BE2C (cell line): ENCODE data around the gene NKX3-2.
"Not testable (repeated sequence)": the region's sequence is repeated elsewhere in the genome, so short reads cannot be mapped to it uniquely, and the experiment has no call there.

Experiments
- DNase-seq: peaks from one replicate; pipeline ENCODE4 v3.0.0-alpha.2; 2020
- H3K27me3 ChIP-seq: fragments of 250-450 bp; sonication (Bioruptor Pico); 2 replicates; pipeline ENCODE4 v1.5.1; 2020; ENCODE audit warnings: mild to moderate bottlenecking
- H3K36me3 ChIP-seq: fragments of 250-450 bp; sonication (Bioruptor Pico); 2 replicates; pipeline ENCODE4 v1.5.1; 2020; ENCODE audit warnings: mild to moderate bottlenecking
- H3K4me1 ChIP-seq: fragments of 250-450 bp; sonication (Bioruptor Pico); 2 replicates; pipeline ENCODE4 v1.5.1; 2020
- H3K4me3 ChIP-seq: 2 replicates; pipeline ENCODE4 v1.5.1; 2011; ENCODE audit warnings: low read depth, low read length
- H3K9me3 ChIP-seq: fragments of 250-450 bp; sonication (Bioruptor Pico); 2 replicates; pipeline ENCODE4 v1.5.1; 2020
- TF ChIP-seq, protein P1 (sequence below): IDR thresholded peaks from 2 replicates; pipeline ENCODE4 v1.5.1; 2012; ENCODE audit warnings: mild to moderate bottlenecking, low read depth, low read length

Gene NKX3-2

DNA sequence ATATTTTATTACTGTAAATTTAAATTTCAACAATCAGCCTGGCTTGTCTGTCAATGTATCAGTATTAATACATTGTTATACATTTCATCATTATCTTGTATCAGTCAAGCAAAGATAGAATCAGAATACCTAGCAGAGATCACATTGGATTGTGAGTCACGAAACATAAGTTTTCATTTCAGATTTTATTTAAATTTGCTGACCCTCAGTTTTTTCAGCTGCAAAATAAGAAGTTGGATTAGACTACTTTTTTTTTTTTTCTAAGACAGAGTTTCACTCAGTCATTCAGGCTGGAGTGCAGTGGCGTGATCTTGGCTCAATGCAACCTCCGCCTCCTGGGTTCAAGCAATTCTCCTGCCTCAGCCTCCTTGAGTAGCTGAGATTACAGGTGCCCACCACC, 33.4 kb upstream of the NKX3-2 start:
- TF ChIP-seq, protein P1, sequence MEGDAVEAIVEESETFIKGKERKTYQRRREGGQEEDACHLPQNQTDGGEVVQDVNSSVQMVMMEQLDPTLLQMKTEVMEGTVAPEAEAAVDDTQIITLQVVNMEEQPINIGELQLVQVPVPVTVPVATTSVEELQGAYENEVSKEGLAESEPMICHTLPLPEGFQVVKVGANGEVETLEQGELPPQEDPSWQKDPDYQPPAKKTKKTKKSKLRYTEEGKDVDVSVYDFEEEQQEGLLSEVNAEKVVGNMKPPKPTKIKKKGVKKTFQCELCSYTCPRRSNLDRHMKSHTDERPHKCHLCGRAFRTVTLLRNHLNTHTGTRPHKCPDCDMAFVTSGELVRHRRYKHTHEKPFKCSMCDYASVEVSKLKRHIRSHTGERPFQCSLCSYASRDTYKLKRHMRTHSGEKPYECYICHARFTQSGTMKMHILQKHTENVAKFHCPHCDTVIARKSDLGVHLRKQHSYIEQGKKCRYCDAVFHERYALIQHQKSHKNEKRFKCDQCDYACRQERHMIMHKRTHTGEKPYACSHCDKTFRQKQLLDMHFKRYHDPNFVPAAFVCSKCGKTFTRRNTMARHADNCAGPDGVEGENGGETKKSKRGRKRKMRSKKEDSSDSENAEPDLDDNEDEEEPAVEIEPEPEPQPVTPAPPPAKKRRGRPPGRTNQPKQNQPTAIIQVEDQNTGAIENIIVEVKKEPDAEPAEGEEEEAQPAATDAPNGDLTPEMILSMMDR = no peak
- no peak overlapping the region for H3K4me3 ChIP-seq
- H3K36me3 ChIP-seq = peaks cover 30% of the 10 kb centered on the region
- no peaks in the 10 kb centered on the region for H3K9me3 ChIP-seq
- DNase-seq = no peak
- H3K4me1 ChIP-seq = no peaks in the 10 kb centered on the region
- no peaks in the 10 kb centered on the region for H3K27me3 ChIP-seq

DNA sequence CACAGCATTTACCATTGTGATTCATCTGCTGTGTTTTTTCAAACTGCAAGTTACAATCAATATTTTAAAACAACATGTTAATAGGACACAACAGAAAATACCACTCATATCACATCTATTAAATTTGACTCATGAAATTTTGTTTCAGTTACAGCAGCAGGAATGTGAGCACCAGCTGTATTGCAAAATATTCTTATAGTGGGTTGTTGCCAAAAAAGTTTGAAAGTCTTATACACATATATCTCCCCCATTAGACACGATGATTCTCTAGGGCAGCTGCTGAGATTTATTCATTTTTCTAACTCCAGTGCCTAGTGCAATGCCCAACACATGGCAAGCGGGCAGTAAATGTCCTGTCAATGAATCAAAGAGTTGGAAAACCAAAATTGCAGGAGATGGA, 26.6 kb upstream of the NKX3-2 start:
- no peaks in the 10 kb centered on the region for H3K27me3 ChIP-seq
- TF ChIP-seq, protein P1 = no peak
- H3K4me3 ChIP-seq = no peak overlapping the region
- H3K9me3 ChIP-seq = no peaks in the 10 kb centered on the region
- H3K4me1 ChIP-seq = no peaks in the 10 kb centered on the region
- peaks cover 21% of the 10 kb centered on the region for H3K36me3 ChIP-seq
- no peak for DNase-seq

DNA sequence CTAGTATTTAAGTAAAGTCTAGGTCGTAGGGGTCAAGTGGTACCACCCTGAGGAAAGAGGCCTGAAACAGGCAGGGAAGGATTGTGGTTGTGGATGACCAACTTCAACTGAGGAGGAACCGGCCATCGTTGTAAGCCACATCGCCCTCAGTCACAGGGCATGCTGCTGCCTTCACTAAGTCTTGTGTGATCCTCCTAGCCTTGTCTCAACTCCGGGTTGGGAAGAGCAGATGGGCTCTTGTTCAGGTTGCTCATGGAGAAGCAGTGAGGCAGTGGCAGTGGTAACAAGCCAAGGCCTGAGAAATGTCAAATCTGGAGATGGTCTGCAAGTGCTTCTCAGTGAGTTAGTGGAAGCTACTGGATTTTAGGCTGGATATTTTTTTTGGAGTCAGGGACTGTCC, 22.8 kb upstream of the NKX3-2 start:
- Histone ChIP-seq H3K9me3 (no peaks in the 10 kb centered on the region), H3K4me1 (no peaks in the 10 kb centered on the region), H3K36me3 (peaks cover 18% of the 10 kb centered on the region), H3K27me3 (no peaks in the 10 kb centered on the region), H3K4me3 (no peak overlapping the region)
- TF ChIP-seq, protein P1 = no peak
- DNase-seq = no peak

DNA sequence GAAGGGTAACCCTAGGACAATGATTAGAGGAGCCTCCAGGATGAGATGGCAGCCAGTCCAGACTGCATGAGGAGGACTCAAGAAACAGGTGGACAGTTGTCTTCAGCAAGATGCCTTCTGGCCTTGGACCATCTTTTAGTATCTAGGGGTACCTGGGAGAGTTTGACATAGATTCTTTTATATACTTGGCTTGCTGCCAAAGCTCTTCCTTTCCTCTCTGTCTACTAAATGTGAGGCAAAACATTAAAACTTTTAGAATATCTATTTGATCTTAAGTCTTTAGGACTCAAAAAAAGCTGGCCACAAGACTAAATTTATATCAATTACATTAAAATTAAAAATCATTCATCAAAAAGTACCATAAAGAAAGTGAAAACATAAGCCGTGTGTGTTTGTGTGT, 18.6 kb upstream of the NKX3-2 start:
- no peak overlapping the region for H3K4me3 ChIP-seq
- no peaks in the 10 kb centered on the region; the same call in 1 of the 2 replicates for H3K36me3 ChIP-seq
- no peaks in the 10 kb centered on the region for H3K27me3 ChIP-seq
- TF ChIP-seq, protein P1 = no peak
- H3K4me1 ChIP-seq = no peaks in the 10 kb centered on the region
- H3K9me3 ChIP-seq = no peaks in the 10 kb centered on the region
- DNase-seq = no peak

DNA sequence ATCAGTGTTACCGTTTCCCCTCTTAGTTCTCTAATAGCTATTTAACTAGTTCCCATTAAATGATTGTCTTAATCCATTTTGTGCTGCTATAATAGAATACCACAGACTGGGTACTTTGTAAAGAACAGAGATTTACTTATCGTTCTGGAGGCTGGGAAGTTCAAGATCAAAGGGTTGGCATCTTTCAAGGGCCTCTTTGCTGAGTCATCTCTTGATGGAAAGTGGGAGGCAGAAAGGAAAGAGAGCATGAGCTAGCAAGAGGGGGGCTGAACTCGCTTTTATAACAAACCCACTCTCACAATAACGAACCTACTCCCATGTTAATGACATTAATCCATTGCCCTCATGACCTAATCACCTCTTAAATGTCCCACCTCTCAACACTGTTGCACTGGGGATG, 17.4 kb upstream of the NKX3-2 start:
- Histone ChIP-seq H3K4me3 (no peak overlapping the region), H3K27me3 (no peaks in the 10 kb centered on the region), H3K36me3 (no peaks in the 10 kb centered on the region), H3K4me1 (no peaks in the 10 kb centered on the region), H3K9me3 (no peaks in the 10 kb centered on the region)
- TF ChIP-seq, protein P1 = no peak
- no peak for DNase-seq

DNA sequence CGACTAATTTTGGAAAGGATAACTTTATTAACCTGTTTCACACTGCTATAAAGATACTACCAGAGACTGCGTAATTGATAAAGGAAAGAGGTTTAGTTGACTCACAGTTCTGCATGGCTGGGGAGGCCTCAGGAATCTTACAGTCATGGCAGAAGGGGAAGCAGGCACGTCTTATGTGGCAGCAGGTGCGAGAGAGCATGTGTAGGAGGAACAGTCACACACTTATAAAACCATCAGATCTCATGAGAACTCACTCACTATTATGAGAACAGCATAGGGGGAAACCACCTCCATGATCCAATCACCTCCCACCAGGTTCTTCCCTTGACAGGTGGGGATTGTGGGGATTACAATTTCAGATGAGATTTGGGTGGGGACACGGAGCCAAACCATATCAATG, 15.8 kb upstream of the NKX3-2 start:
- not testable (repeated sequence) for H3K4me3 ChIP-seq, H3K4me1 ChIP-seq, H3K9me3 ChIP-seq, H3K27me3 ChIP-seq, DNase-seq, H3K36me3 ChIP-seq

DNA sequence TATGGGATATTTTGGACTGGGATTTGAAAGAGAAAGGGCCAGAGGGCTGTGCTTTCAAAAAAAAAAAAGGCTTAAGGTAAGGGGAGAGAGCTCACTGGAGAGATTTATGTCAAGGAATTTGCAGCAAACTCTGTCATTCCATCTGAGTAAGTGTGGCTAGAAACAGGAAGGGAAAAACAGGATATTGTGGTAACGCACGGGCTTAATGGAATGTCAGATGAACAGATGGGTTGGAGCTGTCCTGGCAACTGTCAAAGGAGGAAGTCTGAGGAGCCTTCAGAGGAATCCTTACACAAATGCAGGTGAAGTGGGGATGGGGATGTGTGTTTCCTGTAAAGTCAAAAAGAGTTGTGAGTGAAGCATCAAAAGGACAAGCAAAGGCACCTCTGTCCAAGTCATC, 15.1 kb upstream of the NKX3-2 start:
- no peak for DNase-seq
- TF ChIP-seq, protein P1 = no peak
- Histone ChIP-seq H3K4me3 (no peak overlapping the region), H3K9me3 (no peaks in the 10 kb centered on the region), H3K4me1 (no peaks in the 10 kb centered on the region), H3K36me3 (no peaks in the 10 kb centered on the region), H3K27me3 (no peaks in the 10 kb centered on the region)
